Measurements from ENCODE around the gene TMEM165.
A peak's percentile ranks its signal among the peaks of the same experiment; 100 is the strongest.

TMEM165 gene

GRCh38 chr4:55409468-55410171 lies 13.9 kb downstream of the TMEM165 start:
- H3K27me3 ChIP-seq (ENCODE audit: low read depth, low read length), result no peaks in the 10 kb centered on the region
- no peak overlapping the region for H2AFZ ChIP-seq (ENCODE audit: low read depth, low read length)
- H4K20me1 ChIP-seq (ENCODE audit: insufficient read depth, low read length), result peaks cover 61% of the 10 kb centered on the region
- H3K79me2 ChIP-seq (ENCODE audit: low read length), result peaks cover 100% of the 10 kb centered on the region
- H3K4me3 ChIP-seq (ENCODE audit: low read length), result no peak overlapping the region
- H3K27ac ChIP-seq (ENCODE audit: low read length), result 0 out of 2 replicates have a peak overlapping the region, but pooled peaks have one; percentile 14
- H3K4me2 ChIP-seq (ENCODE audit: low read length), result 0 out of 2 replicates have a peak overlapping the region, but pooled peaks have one; percentile 23
- no peak overlapping the region for H3K9ac ChIP-seq (ENCODE audit: low read length)
- H3K4me1 ChIP-seq (ENCODE audit: low read length), result 0 out of 2 replicates have a peak, but pooled peaks cover 5% of the 10 kb centered on the region
- TF ChIP-seq, protein P1, sequence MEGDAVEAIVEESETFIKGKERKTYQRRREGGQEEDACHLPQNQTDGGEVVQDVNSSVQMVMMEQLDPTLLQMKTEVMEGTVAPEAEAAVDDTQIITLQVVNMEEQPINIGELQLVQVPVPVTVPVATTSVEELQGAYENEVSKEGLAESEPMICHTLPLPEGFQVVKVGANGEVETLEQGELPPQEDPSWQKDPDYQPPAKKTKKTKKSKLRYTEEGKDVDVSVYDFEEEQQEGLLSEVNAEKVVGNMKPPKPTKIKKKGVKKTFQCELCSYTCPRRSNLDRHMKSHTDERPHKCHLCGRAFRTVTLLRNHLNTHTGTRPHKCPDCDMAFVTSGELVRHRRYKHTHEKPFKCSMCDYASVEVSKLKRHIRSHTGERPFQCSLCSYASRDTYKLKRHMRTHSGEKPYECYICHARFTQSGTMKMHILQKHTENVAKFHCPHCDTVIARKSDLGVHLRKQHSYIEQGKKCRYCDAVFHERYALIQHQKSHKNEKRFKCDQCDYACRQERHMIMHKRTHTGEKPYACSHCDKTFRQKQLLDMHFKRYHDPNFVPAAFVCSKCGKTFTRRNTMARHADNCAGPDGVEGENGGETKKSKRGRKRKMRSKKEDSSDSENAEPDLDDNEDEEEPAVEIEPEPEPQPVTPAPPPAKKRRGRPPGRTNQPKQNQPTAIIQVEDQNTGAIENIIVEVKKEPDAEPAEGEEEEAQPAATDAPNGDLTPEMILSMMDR (IDR thresholded peaks at IDR 0.05; ENCODE audit: low read depth, low read length), result peak; percentile 38
- no peak for TF ChIP-seq EZH2phosphoT487 (IDR thresholded peaks at IDR 0.05; ENCODE audit: low read depth)
- H3K9me3 ChIP-seq (ENCODE audit: insufficient read depth, low read length), result no peaks in the 10 kb centered on the region
- H3K36me3 ChIP-seq (replicated peaks; ENCODE audit: low read depth, low read length), result peaks cover 42% of the 10 kb centered on the region

- 0 out of 2 replicates have a peak, but pooled peaks cover 5% of the 10 kb centered on the region for H3K4me1 ChIP-seq (ENCODE audit: low read length)
- H3K9me3 ChIP-seq (ENCODE audit: insufficient read depth, low read length), result no peaks in the 10 kb centered on the region
- no peak overlapping the region for H3K4me3 ChIP-seq (ENCODE audit: low read length)
- no peak overlapping the region for H3K4me2 ChIP-seq (ENCODE audit: low read length)
- H3K36me3 ChIP-seq (replicated peaks; ENCODE audit: low read depth, low read length), result peaks cover 41% of the 10 kb centered on the region
- H3K27ac ChIP-seq (ENCODE audit: low read length), result no peak overlapping the region
- no peak for TF ChIP-seq EZH2phosphoT487 (IDR thresholded peaks at IDR 0.05; ENCODE audit: low read depth)
- no peak overlapping the region for H3K9ac ChIP-seq (ENCODE audit: low read length)
- no peak overlapping the region for H2AFZ ChIP-seq (ENCODE audit: low read depth, low read length)
- peaks cover 100% of the 10 kb centered on the region for H3K79me2 ChIP-seq (ENCODE audit: low read length)
- no peaks in the 10 kb centered on the region for H3K27me3 ChIP-seq (ENCODE audit: low read depth, low read length)
- H4K20me1 ChIP-seq (ENCODE audit: insufficient read depth, low read length), result peaks cover 61% of the 10 kb centered on the region
Measured at GRCh38 chr4:55410431-55410830, 14.7 kb downstream of the TMEM165 start.

DNA sequence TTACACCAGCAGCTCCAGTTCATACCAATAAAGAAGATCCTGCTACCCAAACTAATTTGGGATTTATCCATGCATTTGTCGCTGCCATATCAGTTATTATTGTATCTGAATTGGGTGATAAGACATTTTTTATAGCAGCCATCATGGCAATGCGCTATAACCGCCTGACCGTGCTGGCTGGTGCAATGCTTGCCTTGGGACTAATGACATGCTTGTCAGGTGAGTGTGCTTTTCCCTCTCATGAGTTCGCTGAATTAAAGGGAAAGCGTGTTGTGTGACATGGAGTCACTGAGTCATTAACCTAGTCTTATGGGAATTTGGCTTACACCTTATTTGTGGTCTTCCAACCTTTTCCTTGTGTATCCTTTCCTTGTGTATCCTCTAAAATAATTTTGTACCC lies 15.9 kb downstream of the TMEM165 start:
- 0 out of 2 replicates have a peak, but pooled peaks cover 5% of the 10 kb centered on the region for H3K4me1 ChIP-seq (ENCODE audit: low read length)
- peaks cover 55% of the 10 kb centered on the region for H4K20me1 ChIP-seq (ENCODE audit: insufficient read depth, low read length)
- H3K36me3 ChIP-seq (replicated peaks; ENCODE audit: low read depth, low read length), result peaks cover 37% of the 10 kb centered on the region
- no peaks in the 10 kb centered on the region for H3K27me3 ChIP-seq (ENCODE audit: low read depth, low read length)
- H3K9me3 ChIP-seq (ENCODE audit: insufficient read depth, low read length), result no peaks in the 10 kb centered on the region
- TF ChIP-seq, protein P1 (IDR thresholded peaks at IDR 0.05; ENCODE audit: low read depth, low read length), result no peak
- TF ChIP-seq EZH2phosphoT487 (IDR thresholded peaks at IDR 0.05; ENCODE audit: low read depth), result no peak
- no peak overlapping the region for H2AFZ ChIP-seq (ENCODE audit: low read depth, low read length)
- peaks cover 98% of the 10 kb centered on the region for H3K79me2 ChIP-seq (ENCODE audit: low read length)
- H3K4me2 ChIP-seq (ENCODE audit: low read length), result no peak overlapping the region
- no peak overlapping the region for H3K27ac ChIP-seq (ENCODE audit: low read length)
- H3K9ac ChIP-seq (ENCODE audit: low read length), result no peak overlapping the region
- no peak overlapping the region for H3K4me3 ChIP-seq (ENCODE audit: low read length)

DNA sequence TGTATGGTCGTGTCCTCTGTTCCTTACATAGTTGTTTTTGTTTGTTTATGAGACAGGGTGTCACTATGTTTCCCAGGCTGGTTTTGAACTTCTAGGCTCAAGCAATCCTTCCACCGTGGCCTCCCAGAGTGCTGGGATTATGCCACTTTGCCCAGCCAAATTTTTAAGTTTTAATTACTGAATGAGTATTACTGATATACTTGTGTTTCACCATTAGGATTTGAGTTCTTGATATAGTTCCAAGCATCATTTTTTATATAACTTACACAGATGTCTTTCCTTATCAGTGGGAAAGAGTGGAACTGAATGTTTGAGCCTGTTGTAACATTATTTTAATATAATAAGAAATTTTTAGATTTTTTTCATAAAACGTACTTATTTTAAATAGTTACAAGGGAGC lies 20.4 kb downstream of the TMEM165 start:
- Histone ChIP-seq H3K4me1 (ENCODE audit: low read length) (no peaks in the 10 kb centered on the region), H3K9me3 (ENCODE audit: insufficient read depth, low read length) (no peaks in the 10 kb centered on the region), H4K20me1 (ENCODE audit: insufficient read depth, low read length) (peaks cover 15% of the 10 kb centered on the region), H3K4me3 (ENCODE audit: low read length) (no peak overlapping the region), H2AFZ (ENCODE audit: low read depth, low read length) (no peak overlapping the region), H3K27ac (ENCODE audit: low read length) (no peak overlapping the region), H3K36me3 (replicated peaks; ENCODE audit: low read depth, low read length) (peaks cover 48% of the 10 kb centered on the region), H3K79me2 (ENCODE audit: low read length) (peaks cover 84% of the 10 kb centered on the region), H3K9ac (ENCODE audit: low read length) (no peak overlapping the region), H3K4me2 (ENCODE audit: low read length) (no peak overlapping the region), H3K27me3 (ENCODE audit: low read depth, low read length) (no peaks in the 10 kb centered on the region)
- TF ChIP-seq, protein P1 (IDR thresholded peaks at IDR 0.05; ENCODE audit: low read depth, low read length), result no peak
- no peak for TF ChIP-seq EZH2phosphoT487 (IDR thresholded peaks at IDR 0.05; ENCODE audit: low read depth)
